GM13977 (cell line): ENCODE data around the gene GATA1.

Source experiments
- DNase-seq: peaks from one replicate; pipeline ENCODE4 v3.0.0; 2012; ENCODE audit warnings: low spot score
- in situ Hi-C: fragments of 300-500 bp; cut with MboI; formaldehyde crosslinking; loops from one replicate; pipeline ENCODE4 v1.12.0; 2022; ENCODE audit warnings: low sequenced_read_pairs, low pct_unique_long_range_greater_than_20kb, mixed read lengths, inconsistent platforms; ENCODE audit not compliant: unreplicated experiment
- TF ChIP-seq, protein P1 (sequence below): IDR thresholded peaks from 2 replicates; pipeline ENCODE4 v1.5.1; 2012; ENCODE audit warnings: mild to moderate bottlenecking, control low read depth; ENCODE audit not compliant: insufficient read depth; ENCODE audit errors: extremely low read depth, missing control alignments

Gene GATA1

DNA sequence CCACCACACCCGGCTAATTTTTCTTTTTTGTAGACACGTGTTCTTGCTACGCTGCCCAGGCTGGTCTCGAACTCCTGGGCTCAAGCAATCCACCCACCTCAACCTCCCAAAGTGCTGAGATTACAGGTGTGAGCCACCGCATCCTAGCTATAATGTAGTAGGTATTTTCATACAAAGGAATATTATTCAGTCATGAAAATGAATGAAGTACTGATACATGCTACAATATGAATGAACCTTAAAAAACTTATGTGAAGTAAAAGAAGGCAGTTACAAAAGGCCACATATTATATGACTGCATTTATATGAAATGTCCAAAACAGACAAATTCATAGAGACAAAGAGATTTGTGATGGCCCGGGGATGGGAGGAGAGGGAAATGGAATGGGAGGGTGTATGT is 4.7 kb upstream of the GATA1 start:
- in situ Hi-C loops = no loop called here
- no peak for DNase-seq
- TF ChIP-seq, protein P1, sequence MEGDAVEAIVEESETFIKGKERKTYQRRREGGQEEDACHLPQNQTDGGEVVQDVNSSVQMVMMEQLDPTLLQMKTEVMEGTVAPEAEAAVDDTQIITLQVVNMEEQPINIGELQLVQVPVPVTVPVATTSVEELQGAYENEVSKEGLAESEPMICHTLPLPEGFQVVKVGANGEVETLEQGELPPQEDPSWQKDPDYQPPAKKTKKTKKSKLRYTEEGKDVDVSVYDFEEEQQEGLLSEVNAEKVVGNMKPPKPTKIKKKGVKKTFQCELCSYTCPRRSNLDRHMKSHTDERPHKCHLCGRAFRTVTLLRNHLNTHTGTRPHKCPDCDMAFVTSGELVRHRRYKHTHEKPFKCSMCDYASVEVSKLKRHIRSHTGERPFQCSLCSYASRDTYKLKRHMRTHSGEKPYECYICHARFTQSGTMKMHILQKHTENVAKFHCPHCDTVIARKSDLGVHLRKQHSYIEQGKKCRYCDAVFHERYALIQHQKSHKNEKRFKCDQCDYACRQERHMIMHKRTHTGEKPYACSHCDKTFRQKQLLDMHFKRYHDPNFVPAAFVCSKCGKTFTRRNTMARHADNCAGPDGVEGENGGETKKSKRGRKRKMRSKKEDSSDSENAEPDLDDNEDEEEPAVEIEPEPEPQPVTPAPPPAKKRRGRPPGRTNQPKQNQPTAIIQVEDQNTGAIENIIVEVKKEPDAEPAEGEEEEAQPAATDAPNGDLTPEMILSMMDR = no peak

DNA sequence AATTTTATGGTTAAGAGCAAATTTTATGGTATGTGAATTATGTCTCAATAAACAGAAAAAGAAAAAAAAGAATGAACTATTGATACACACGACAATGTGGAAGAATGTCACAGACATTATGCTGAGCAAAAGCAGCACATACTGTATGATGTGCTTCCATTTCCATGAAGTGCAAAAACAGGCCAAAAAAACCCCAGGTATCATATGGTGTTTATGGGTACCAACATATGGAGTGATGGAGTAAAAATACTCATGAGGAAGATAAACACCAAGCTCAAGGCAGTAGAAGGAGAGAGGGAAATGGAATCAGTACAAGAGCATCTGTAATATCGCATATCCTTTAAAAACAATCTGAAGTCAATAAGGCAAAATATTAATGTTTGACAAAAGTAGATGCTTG is 4.2 kb upstream of the GATA1 start:
- DNase-seq = no peak
- TF ChIP-seq, protein P1 = no peak
- in situ Hi-C loops = no loop called here

DNA sequence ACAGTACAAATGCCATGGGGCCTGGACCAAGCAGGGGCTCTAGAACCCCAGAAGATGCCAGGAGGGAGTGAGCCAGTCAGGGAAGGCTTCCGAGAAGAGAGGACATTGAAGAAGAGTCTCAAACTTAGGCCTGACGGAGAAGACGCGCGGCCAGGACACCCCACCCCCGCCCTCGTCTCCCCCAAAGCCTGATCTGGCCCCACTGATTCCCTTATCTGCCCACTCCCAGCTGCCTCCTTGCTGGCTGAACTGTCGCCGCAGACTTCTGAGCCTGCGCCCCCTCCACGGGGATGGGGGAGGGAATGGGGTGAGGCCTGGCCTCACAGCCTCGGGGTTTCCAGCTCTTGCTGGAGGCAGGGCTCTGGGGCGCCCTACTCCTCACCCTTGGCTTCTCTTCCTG is 3.6 kb upstream of the GATA1 start:
- in situ Hi-C loops = no loop called here
- no peak for DNase-seq

DNA sequence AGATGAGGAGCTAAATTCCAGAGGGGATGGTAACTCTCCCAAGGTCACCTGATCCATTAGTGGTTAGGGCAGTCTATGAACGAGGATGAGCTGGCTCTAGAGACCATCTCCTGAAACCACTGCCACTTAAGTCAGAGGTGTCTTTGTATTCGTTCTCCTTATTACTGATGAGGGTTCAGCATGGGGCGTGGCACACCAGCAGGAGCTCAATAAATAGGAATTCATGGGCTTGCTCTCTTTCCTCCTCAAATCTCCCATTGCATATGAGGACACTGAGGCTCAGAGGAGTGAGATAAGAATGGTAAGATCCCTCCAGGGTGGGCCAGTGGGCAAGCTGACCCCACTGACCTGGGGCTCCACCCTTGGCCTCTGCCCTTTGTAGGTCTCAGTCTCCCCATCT is 1.7 kb upstream of the GATA1 start:
- TF ChIP-seq, protein P1 = no peak
- in situ Hi-C loops = no loop called here
- DNase-seq = no peak

More for the DNA sequence above, 3.6 kb upstream of the GATA1 start:
- TF ChIP-seq, protein P1 = no peak

DNA sequence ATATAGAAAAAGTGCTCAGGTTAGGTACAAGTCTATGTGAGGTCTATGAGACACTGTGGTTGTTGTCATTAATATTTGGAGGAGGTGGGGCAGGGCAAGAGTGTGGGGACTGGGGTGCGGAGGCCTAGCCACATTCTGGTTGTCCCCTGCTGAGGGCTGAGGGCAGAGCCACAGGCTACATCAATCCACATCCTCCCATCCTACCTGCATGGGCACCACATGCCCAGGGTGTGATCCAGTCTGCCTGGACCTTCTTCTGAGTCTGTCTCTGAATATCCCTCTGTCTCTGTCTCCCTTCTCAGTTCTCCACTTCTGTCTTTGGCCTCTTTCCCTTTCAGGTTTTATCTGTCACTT is 1.2 kb upstream of the GATA1 start:
- DNase-seq = no peak
- TF ChIP-seq, protein P1 = no peak
- in situ Hi-C loops = no loop called here

DNA sequence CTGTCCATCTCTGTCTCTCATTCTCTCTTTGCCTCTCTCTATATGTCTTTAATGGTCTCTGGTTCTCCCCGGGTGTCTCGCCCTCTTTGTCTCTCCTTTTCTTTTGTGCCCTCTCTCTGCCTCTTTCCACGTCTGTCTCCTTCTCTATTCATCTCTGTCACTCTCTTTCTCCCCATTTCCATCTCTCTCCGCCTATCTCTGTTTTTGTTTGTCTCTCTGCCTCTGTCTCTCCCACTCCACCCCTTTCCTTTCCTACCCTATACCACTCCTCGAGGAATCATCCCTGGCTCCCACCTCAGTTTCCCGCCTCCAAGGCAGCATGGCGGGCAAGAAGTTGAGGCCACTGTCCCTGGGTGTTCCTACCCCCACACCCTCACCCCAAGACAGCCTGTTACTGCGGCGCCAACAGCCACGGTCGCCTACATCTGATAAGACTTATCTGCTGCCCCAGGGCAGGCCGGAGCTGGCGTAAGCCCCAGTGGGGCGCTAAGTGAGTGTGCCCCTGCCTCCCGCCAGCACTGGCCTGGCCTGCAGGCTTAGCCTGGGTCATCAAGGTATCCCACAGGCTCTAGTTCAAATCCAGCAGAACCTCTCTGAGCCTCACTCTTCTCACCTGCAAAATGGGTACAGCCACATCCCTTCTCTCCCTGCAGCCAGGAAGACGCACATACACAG is 713 bp upstream of the GATA1 start:
- in situ Hi-C loops = no loop called here
- no peak for DNase-seq
- TF ChIP-seq, protein P1 = no peak
